Neural cell (in vitro differentiated cells): Measurements from ENCODE around the gene FGD3. TPM values are rescaled to one million over a fixed set of nuclear protein-coding genes. Genes with fewer than 3 reads are reported as not detected.

Experiments used
- H2AFZ ChIP-seq: fragments of 200-600, 300-800 bp; sonication (generic), shearing (Covaris generic); 2 replicates; pipeline ENCODE4 v1.6.0; 2014; ENCODE audit warnings: low read depth, mild to moderate bottlenecking, antibody characterized with exemption, low read length, moderate library complexity
- H3F3A ChIP-seq: fragments of 200-600 bp; shearing (Covaris generic); 2 replicates; pipeline ENCODE4 v1.6.1; 2016; ENCODE audit warnings: mild to moderate bottlenecking, moderate library complexity, mixed read lengths, antibody characterized with exemption, low read length; ENCODE audit not compliant: insufficient read depth, poor library complexity, severe bottlenecking
- H3K27ac ChIP-seq: fragments of 200-600, 300-800 bp; sonication (generic), shearing (Covaris generic); 2 replicates; pipeline ENCODE4 v1.5.1; 2014; ENCODE audit warnings: mild to moderate bottlenecking, low read length, moderate library complexity
- H3K27me3 ChIP-seq: fragments of 300-800, 200-600 bp; sonication (generic), shearing (Covaris generic); 2 replicates; pipeline ENCODE4 v1.6.0; 2014; ENCODE audit warnings: mild to moderate bottlenecking, low read depth, low read length, moderate library complexity; ENCODE audit not compliant: insufficient read depth
- H3K36me3 ChIP-seq: fragments of 300-800, 200-600 bp; sonication (generic), shearing (Covaris generic); 2 replicates; pipeline ENCODE4 v1.5.1; 2014; ENCODE audit warnings: mild to moderate bottlenecking, antibody characterized with exemption, low read length, moderate library complexity; ENCODE audit not compliant: insufficient read depth
- H3K4me2 ChIP-seq: fragments of 300-800, 200-600 bp; sonication (generic), shearing (Covaris generic); 2 replicates; pipeline ENCODE4 v1.6.0; 2014; ENCODE audit warnings: mild to moderate bottlenecking, low read length
- H3K4me3 ChIP-seq: fragments of 300-800, 200-600 bp; sonication (generic), shearing (Covaris generic); 2 replicates; pipeline ENCODE4 v1.5.1; 2014; ENCODE audit warnings: mild to moderate bottlenecking, low read length, moderate library complexity
- H3K79me2 ChIP-seq: fragments of 200-600 bp; shearing (Covaris generic); replicated peaks from 2 replicates; pipeline ENCODE4 v1.6.0; 2014; ENCODE audit warnings: mild to moderate bottlenecking, low read length, moderate library complexity; ENCODE audit not compliant: insufficient read depth
- H3K9ac ChIP-seq: fragments of 300-800, 200-600 bp; sonication (generic), shearing (Covaris generic); 2 replicates; pipeline ENCODE4 v1.6.1; 2016; ENCODE audit warnings: mild to moderate bottlenecking, low read length, mixed read lengths
- H3K9me2 ChIP-seq: fragments of 200-600 bp; shearing (Covaris generic); 2 replicates; pipeline ENCODE4 v1.6.1; 2016; ENCODE audit warnings: mild to moderate bottlenecking, low read length, mixed read lengths; ENCODE audit not compliant: insufficient read depth
- H3K9me3 ChIP-seq: fragments of 200-600, 300-800 bp; sonication (generic), shearing (Covaris generic); 2 replicates; pipeline ENCODE4 v1.6.1; 2016; ENCODE audit warnings: mild to moderate bottlenecking, mixed run types, low read length, moderate library complexity, mixed read lengths
- H4K20me1 ChIP-seq: fragments of 200-600 bp; shearing (Covaris generic); 2 replicates; pipeline ENCODE4 v1.6.1; 2016; ENCODE audit warnings: mild to moderate bottlenecking, mixed run types; ENCODE audit not compliant: insufficient read depth
- CTCF ChIP-seq: fragments of 450-650 bp; IDR thresholded peaks from 2 replicates; pipeline ENCODE4 v1.5.1; 2014; ENCODE audit warnings: antibody characterized with exemption, mild to moderate bottlenecking, moderate library complexity; ENCODE audit not compliant: poor library complexity, severe bottlenecking
- EP300 ChIP-seq: fragments of 450-650 bp; conservative IDR thresholded peaks from 2 replicates; pipeline ENCODE4 v1.6.1; 2014; ENCODE audit warnings: antibody characterized with exemption, mild to moderate bottlenecking, moderate library complexity; ENCODE audit not compliant: poor library complexity, severe bottlenecking
- EZH2 ChIP-seq: fragments of 200-600, 300-800 bp; shearing (Covaris generic), sonication (generic); IDR thresholded peaks from 2 replicates; pipeline ENCODE4 v1.6.1; 2014; ENCODE audit warnings: antibody characterized with exemption, low read length, borderline replicate concordance, mild to moderate bottlenecking; ENCODE audit not compliant: insufficient read depth, poor library complexity, severe bottlenecking
- MXI1 ChIP-seq: fragments of 450-650 bp; conservative IDR thresholded peaks from 2 replicates; pipeline ENCODE4 v1.6.1; 2014; ENCODE audit warnings: antibody characterized with exemption, mild to moderate bottlenecking; ENCODE audit not compliant: poor library complexity, severe bottlenecking
- POLR2AphosphoS5 ChIP-seq: IDR thresholded peaks from 2 replicates; pipeline ENCODE4 v1.6.1; 2012
- RAD21 ChIP-seq: fragments of 450-650 bp; conservative IDR thresholded peaks from 2 replicates; pipeline ENCODE4 v1.6.1; 2014; ENCODE audit warnings: antibody characterized with exemption, mild to moderate bottlenecking, moderate library complexity
- SMC3 ChIP-seq: fragments of 450-650 bp; conservative IDR thresholded peaks from 2 replicates; pipeline ENCODE4 v1.6.1; 2014; ENCODE audit warnings: antibody characterized with exemption, mild to moderate bottlenecking, moderate library complexity; ENCODE audit not compliant: poor library complexity
- TAF1 ChIP-seq: IDR thresholded peaks from 2 replicates; pipeline ENCODE4 v1.6.1; 2012; ENCODE audit warnings: low read depth
- polyA plus RNA-seq: library from polyadenylated mRNA; depleted of rRNA; stranded (reverse); fragments of >200 nt; gene quantifications from 2 replicates; pipeline ENCODE4 v1.2.3, GENCODE V29; 2014
- TF ChIP-seq, protein P1 (sequence below): IDR thresholded peaks from 2 replicates; pipeline ENCODE4 v1.6.1; 2012; ENCODE audit warnings: borderline replicate concordance

Gene FGD3
- polyA plus RNA-seq, 1 donor from 2014 or later = 8.3 TPM

DNA sequence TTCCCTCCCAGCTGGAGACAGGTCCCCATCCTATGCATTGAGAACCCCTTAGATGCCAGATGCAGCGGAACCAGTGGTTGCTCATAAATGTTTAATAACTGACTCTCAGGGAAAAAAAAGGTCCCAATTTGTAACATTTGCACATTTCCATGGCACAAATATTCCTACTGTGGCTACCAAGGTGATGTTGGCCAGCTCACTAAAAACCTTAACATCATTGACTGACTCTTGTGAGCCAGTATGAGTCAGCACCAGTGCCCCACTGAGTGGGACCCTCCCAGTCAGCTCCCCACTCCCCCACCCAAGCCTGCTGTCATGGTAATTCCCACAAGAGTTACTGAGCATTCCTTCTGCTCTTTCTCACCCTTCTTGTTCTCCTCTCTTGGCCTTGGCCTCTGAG lies 26.9 kb upstream of the FGD3 start:
- TF ChIP-seq RAD21 = no peak
- Histone ChIP-seq H3K9me3 (no peaks in the 10 kb centered on the region), H3F3A (no peaks in the 10 kb centered on the region), H3K9me2 (no peaks in the 10 kb centered on the region), H3K27me3 (peaks cover 6% of the 10 kb centered on the region), H3K4me2 (no peak overlapping the region), H4K20me1 (no peaks in the 10 kb centered on the region), H3K36me3 (no peaks in the 10 kb centered on the region), H3K27ac (no peak overlapping the region), H3K79me2 (no peaks in the 10 kb centered on the region), H3K9ac (no peak overlapping the region), H3K4me3 (no peak overlapping the region), H2AFZ (no peak overlapping the region)

DNA sequence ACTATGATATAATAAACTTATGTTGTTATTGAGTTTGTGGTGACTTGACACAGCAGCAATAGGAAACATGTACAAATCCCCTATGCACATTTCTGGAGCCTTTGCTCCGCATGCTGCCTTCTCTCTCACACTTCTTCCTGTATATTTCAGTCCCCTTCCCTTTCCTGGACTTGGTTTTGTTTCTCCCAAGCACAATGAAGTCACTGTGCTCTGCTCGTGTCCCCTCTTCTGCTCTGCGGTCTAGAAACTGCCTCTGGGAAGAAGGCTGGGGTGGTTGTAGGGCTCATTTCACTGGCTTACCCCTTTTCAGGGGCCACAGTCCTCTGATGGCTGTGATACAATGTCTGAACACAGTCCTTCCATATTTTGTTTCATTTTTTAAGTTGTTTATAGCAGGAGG lies 15.7 kb upstream of the FGD3 start:
- Histone ChIP-seq H3K4me2 (no peak overlapping the region), H3K36me3 (no peaks in the 10 kb centered on the region), H3K27ac (no peak overlapping the region), H3K9me2 (no peaks in the 10 kb centered on the region), H2AFZ (no peak overlapping the region), H3F3A (no peaks in the 10 kb centered on the region), H3K9me3 (no peaks in the 10 kb centered on the region), H3K4me3 (no peak overlapping the region), H3K27me3 (no peaks in the 10 kb centered on the region), H3K9ac (no peak overlapping the region), H3K79me2 (no peaks in the 10 kb centered on the region), H4K20me1 (no peaks in the 10 kb centered on the region)
- no peak for TF ChIP-seq CTCF
- TF ChIP-seq RAD21 = no peak
- no peak for TF ChIP-seq SMC3
- TF ChIP-seq EZH2 = no peak
- TF ChIP-seq TAF1 = no peak
- no peak for TF ChIP-seq EP300
- TF ChIP-seq POLR2AphosphoS5 = no peak
- TF ChIP-seq, protein P1, sequence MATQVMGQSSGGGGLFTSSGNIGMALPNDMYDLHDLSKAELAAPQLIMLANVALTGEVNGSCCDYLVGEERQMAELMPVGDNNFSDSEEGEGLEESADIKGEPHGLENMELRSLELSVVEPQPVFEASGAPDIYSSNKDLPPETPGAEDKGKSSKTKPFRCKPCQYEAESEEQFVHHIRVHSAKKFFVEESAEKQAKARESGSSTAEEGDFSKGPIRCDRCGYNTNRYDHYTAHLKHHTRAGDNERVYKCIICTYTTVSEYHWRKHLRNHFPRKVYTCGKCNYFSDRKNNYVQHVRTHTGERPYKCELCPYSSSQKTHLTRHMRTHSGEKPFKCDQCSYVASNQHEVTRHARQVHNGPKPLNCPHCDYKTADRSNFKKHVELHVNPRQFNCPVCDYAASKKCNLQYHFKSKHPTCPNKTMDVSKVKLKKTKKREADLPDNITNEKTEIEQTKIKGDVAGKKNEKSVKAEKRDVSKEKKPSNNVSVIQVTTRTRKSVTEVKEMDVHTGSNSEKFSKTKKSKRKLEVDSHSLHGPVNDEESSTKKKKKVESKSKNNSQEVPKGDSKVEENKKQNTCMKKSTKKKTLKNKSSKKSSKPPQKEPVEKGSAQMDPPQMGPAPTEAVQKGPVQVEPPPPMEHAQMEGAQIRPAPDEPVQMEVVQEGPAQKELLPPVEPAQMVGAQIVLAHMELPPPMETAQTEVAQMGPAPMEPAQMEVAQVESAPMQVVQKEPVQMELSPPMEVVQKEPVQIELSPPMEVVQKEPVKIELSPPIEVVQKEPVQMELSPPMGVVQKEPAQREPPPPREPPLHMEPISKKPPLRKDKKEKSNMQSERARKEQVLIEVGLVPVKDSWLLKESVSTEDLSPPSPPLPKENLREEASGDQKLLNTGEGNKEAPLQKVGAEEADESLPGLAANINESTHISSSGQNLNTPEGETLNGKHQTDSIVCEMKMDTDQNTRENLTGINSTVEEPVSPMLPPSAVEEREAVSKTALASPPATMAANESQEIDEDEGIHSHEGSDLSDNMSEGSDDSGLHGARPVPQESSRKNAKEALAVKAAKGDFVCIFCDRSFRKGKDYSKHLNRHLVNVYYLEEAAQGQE = no peak
- no peak for TF ChIP-seq MXI1

- Histone ChIP-seq H3K27ac (no peak overlapping the region), H3K27me3 (no peaks in the 10 kb centered on the region), H3K36me3 (no peaks in the 10 kb centered on the region), H3K79me2 (no peaks in the 10 kb centered on the region), H2AFZ (no peak overlapping the region), H3F3A (no peaks in the 10 kb centered on the region), H3K9ac (no peak overlapping the region), H4K20me1 (no peaks in the 10 kb centered on the region), H3K4me3 (no peak overlapping the region), H3K9me2 (no peaks in the 10 kb centered on the region), H3K9me3 (no peaks in the 10 kb centered on the region), H3K4me2 (no peak overlapping the region)
- TF ChIP-seq TAF1 (no peak), EZH2 (no peak), MXI1 (no peak), POLR2AphosphoS5 (no peak), RAD21 (no peak), EP300 (no peak), SMC3 (no peak), CTCF (no peak)
- TF ChIP-seq, protein P1 = no peak
These were observed 13.0 kb upstream of the FGD3 start for GRCh38 chr9:92934321-92934720.
